Subcutaneous adipose tissue (tissue), 4 donors: ENCODE measurements around the gene VARS2. TPM values are rescaled to one million over a fixed set of nuclear protein-coding genes. Genes with fewer than 3 reads are reported as not detected.

Experiments used
- CTCF ChIP-seq: fragments of 450-650 bp; IDR thresholded peaks from one replicate; pipeline ENCODE4 v1.5.1; 2016; ENCODE audit warnings: low read depth, mild to moderate bottlenecking, control low read depth, antibody characterized with exemption, moderate library complexity
- total RNA-seq, 4 donors: library from RNA; depleted of rRNA; stranded (reverse); fragments of >200 nt; gene quantifications; one replicate each; pipeline ENCODE4 v1.1.0, GENCODE V29; 2016

VARS2 gene
- total RNA-seq, 4 donors from 2014 or later = 9.1 to 40.3 (median 10.8) TPM

GRCh38 chr6:30918670-30919069 lies 4.6 kb downstream of the VARS2 start:
- TF ChIP-seq CTCF = no peak

GRCh38 chr6:30922447-30922852 lies 8.4 kb downstream of the VARS2 start:
- no peak for TF ChIP-seq CTCF

GRCh38 chr6:30926644-30927043 lies 12.6 kb downstream of the VARS2 start:
- no peak for TF ChIP-seq CTCF

- no peak for TF ChIP-seq CTCF
These were observed 14.6 kb downstream of the VARS2 start for GRCh38 chr6:30928677-30929076.

- TF ChIP-seq CTCF = no peak
These were observed 16.5 kb downstream of the VARS2 start for GRCh38 chr6:30930506-30930905.

- no peak for TF ChIP-seq CTCF
These were observed 17.2 kb downstream of the VARS2 start for GRCh38 chr6:30931272-30931671.

- TF ChIP-seq CTCF = no peak
These were observed 18.1 kb downstream of the VARS2 start, which contains the start of gene SFTA2 for GRCh38 chr6:30931969-30932645. TSS of gene SFTA2 (minus strand) at chr6:30932170. CDS start at chr6:30932096, 74 bp downstream.
